Astrocyte (in vitro differentiated cells and primary cell): Measurements from ENCODE around the gene IDI1. TPM values are rescaled to one million over a fixed set of nuclear protein-coding genes. Genes with fewer than 3 reads are reported as not detected.

Experiments used
- DNase-seq: peaks from one replicate; pipeline ENCODE4 v3.0.0-alpha.2; 2010; ENCODE audit warnings: low read depth
- FAIRE-seq: peaks from 2 replicates; lab custom pipeline; 2011; peaks lifted over from hg19 to GRCh38; lab: Jason Lieb, UNC
- H2AFZ ChIP-seq: 2 replicates; pipeline ENCODE4 v1.6.0; 2012; ENCODE audit warnings: low read depth, low read length, inconsistent platforms
- H3K27ac ChIP-seq: 2 replicates; pipeline ENCODE4 v1.5.1; 2011; ENCODE audit warnings: low read depth, low read length, inconsistent platforms
- H3K27me3 ChIP-seq: 2 replicates; pipeline ENCODE4 v1.6.0; 2011; ENCODE audit warnings: low read length, inconsistent platforms; ENCODE audit not compliant: insufficient read depth
- H3K36me3 ChIP-seq: 2 replicates; pipeline ENCODE4 v1.5.1; 2011; ENCODE audit warnings: low read length, inconsistent platforms; ENCODE audit not compliant: insufficient read depth
- H3K4me1 ChIP-seq: 2 replicates; pipeline ENCODE4 v1.5.1; 2011; ENCODE audit warnings: low read length, inconsistent platforms; ENCODE audit not compliant: insufficient read depth
- H3K4me2 ChIP-seq: 2 replicates; pipeline ENCODE4 v1.6.0; 2012; ENCODE audit warnings: low read length, inconsistent platforms
- H3K4me3 ChIP-seq: 2 replicates; pipeline ENCODE4 v1.5.1; 2011; ENCODE audit warnings: low read depth, mild to moderate bottlenecking, low read length, inconsistent platforms; ENCODE audit not compliant: insufficient read depth
- H3K79me2 ChIP-seq: 2 replicates; pipeline ENCODE4 v1.6.0; 2012; ENCODE audit warnings: mild to moderate bottlenecking, low read length, inconsistent platforms; ENCODE audit not compliant: insufficient read depth
- H3K9ac ChIP-seq: 2 replicates; pipeline ENCODE4 v1.6.0; 2012; ENCODE audit warnings: mild to moderate bottlenecking, low read length, inconsistent platforms
- H3K9me3 ChIP-seq: 2 replicates; pipeline ENCODE4 v1.5.1; 2012; ENCODE audit warnings: low read depth, mild to moderate bottlenecking, low read length, inconsistent platforms; ENCODE audit not compliant: insufficient read depth
- H4K20me1 ChIP-seq: 2 replicates; pipeline ENCODE4 v1.6.0; 2012; ENCODE audit warnings: low read length, inconsistent platforms; ENCODE audit not compliant: insufficient read depth
- H3K27ac Mint-ChIP-seq: one replicate; pipeline ENCODE4 v1.8.0; 2021; ENCODE audit warnings: mild to moderate bottlenecking, mixed read lengths; ENCODE audit not compliant: unreplicated experiment
- H3K27me3 Mint-ChIP-seq: one replicate; pipeline ENCODE4 v1.8.0; 2021; ENCODE audit warnings: low read depth, mixed read lengths; ENCODE audit not compliant: unreplicated experiment
- H3K36me3 Mint-ChIP-seq: one replicate; pipeline ENCODE4 v1.8.0; 2021; ENCODE audit warnings: low read depth, mixed read lengths; ENCODE audit not compliant: unreplicated experiment
- H3K4me1 Mint-ChIP-seq: one replicate; pipeline ENCODE4 v1.8.0; 2021; ENCODE audit warnings: low read depth, mixed read lengths; ENCODE audit not compliant: unreplicated experiment
- H3K4me3 Mint-ChIP-seq: one replicate; pipeline ENCODE4 v1.8.0; 2021; ENCODE audit warnings: mild to moderate bottlenecking, moderate library complexity, mixed read lengths; ENCODE audit not compliant: unreplicated experiment
- H3K9me3 Mint-ChIP-seq: one replicate; pipeline ENCODE4 v1.8.0; 2021; ENCODE audit warnings: mild to moderate bottlenecking, mixed read lengths; ENCODE audit not compliant: unreplicated experiment
- CTCF ChIP-seq: IDR thresholded peaks from 2 replicates; pipeline ENCODE4 v1.5.1; 2011; ENCODE audit warnings: low read depth, mild to moderate bottlenecking, inconsistent platforms, low read length, moderate library complexity; ENCODE audit not compliant: insufficient read depth
- EZH2 ChIP-seq: IDR thresholded peaks from 2 replicates; pipeline ENCODE4 v1.6.1; 2012; ENCODE audit warnings: mild to moderate bottlenecking, low read length, inconsistent platforms; ENCODE audit not compliant: insufficient read depth
- total RNA-seq: library from RNA; stranded (reverse); gene quantifications from 2 replicates; pipeline ENCODE4 v1.2.1, GENCODE V29; 2021

Gene IDI1
- total RNA-seq, 1 donor from 2014 or later: 63.2 TPM

GRCh38 chr10:1007583-1007982, 41.3 kb downstream of the IDI1 start:
- Mint-ChIP-seq H3K4me3 (no peak overlapping the region), H3K27me3 (no peaks in the 10 kb centered on the region), H3K27ac (no peak overlapping the region), H3K36me3 (peaks cover 37% of the 10 kb centered on the region), H3K9me3 (no peaks in the 10 kb centered on the region), H3K4me1 (no peaks in the 10 kb centered on the region)
- DNase-seq: no peak
- H3K79me2 ChIP-seq: peaks cover 55% of the 10 kb centered on the region
- no peak for FAIRE-seq
- H3K9me3 ChIP-seq: no peaks in the 10 kb centered on the region
- H3K4me3 ChIP-seq: no peak overlapping the region
- no peaks in the 10 kb centered on the region for H3K27me3 ChIP-seq
- TF ChIP-seq CTCF (no peak), EZH2 (no peak)
- H2AFZ ChIP-seq: no peak overlapping the region
- peaks cover 80% of the 10 kb centered on the region for H3K36me3 ChIP-seq
- no peak overlapping the region for H3K4me2 ChIP-seq
- H3K27ac ChIP-seq: no peak overlapping the region
- peaks cover 67% of the 10 kb centered on the region for H4K20me1 ChIP-seq
- no peaks in the 10 kb centered on the region for H3K4me1 ChIP-seq
- no peak overlapping the region for H3K9ac ChIP-seq

GRCh38 chr10:1006573-1006972, 42.3 kb downstream of the IDI1 start:
- H3K4me3 ChIP-seq: no peak overlapping the region
- Mint-ChIP-seq H3K27ac (no peak overlapping the region), H3K4me1 (no peaks in the 10 kb centered on the region), H3K36me3 (peaks cover 37% of the 10 kb centered on the region), H3K9me3 (peaks cover 4% of the 10 kb centered on the region), H3K4me3 (no peak overlapping the region), H3K27me3 (no peaks in the 10 kb centered on the region)
- peaks cover 60% of the 10 kb centered on the region for H3K79me2 ChIP-seq
- TF ChIP-seq CTCF (no peak), EZH2 (no peak)
- no peak overlapping the region for H3K4me2 ChIP-seq
- no peak overlapping the region for H2AFZ ChIP-seq
- peaks cover 72% of the 10 kb centered on the region for H3K36me3 ChIP-seq
- no peak overlapping the region for H3K27ac ChIP-seq
- no peaks in the 10 kb centered on the region for H3K27me3 ChIP-seq
- no peaks in the 10 kb centered on the region for H3K9me3 ChIP-seq
- H3K9ac ChIP-seq: no peak overlapping the region
- no peak for FAIRE-seq
- DNase-seq: no peak
- H4K20me1 ChIP-seq: peaks cover 75% of the 10 kb centered on the region
- H3K4me1 ChIP-seq: no peaks in the 10 kb centered on the region

GRCh38 chr10:1003884-1004670, 44.8 kb downstream of the IDI1 start:
- H3K27ac Mint-ChIP-seq: no peak overlapping the region
- Histone ChIP-seq H3K27me3 (no peaks in the 10 kb centered on the region), H3K4me1 (no peaks in the 10 kb centered on the region), H3K9me3 (no peaks in the 10 kb centered on the region), H3K4me3 (no peak overlapping the region), H3K9ac (no peak overlapping the region), H3K36me3 (peaks cover 77% of the 10 kb centered on the region), H4K20me1 (peaks cover 78% of the 10 kb centered on the region), H3K4me2 (no peak overlapping the region), H3K79me2 (peaks cover 72% of the 10 kb centered on the region), H2AFZ (no peak overlapping the region), H3K27ac (no peak overlapping the region)
- H3K27me3 Mint-ChIP-seq: no peaks in the 10 kb centered on the region
- no peak overlapping the region for H3K4me3 Mint-ChIP-seq
- no peak for DNase-seq
- TF ChIP-seq CTCF: no peak
- TF ChIP-seq EZH2: no peak
- FAIRE-seq: no peak
- peaks cover 41% of the 10 kb centered on the region for H3K36me3 Mint-ChIP-seq
- H3K4me1 Mint-ChIP-seq: no peaks in the 10 kb centered on the region
- peaks cover 5% of the 10 kb centered on the region for H3K9me3 Mint-ChIP-seq
